Liver (tissue), 9 donors: ENCODE results near the gene GLI3. TPM values are rescaled to one million over a fixed set of nuclear protein-coding genes. Genes with fewer than 3 reads are reported as not detected.
A peak's percentile ranks its signal among the peaks of the same experiment; 100 is the strongest.

Source experiments
- DNase-seq: peaks from one replicate; pipeline ENCODE4 v3.0.0-alpha.2; 2017; ENCODE audit warnings: low spot score
- H3K27ac ChIP-seq, 2 donors: one replicate each; pipeline ENCODE4 v1.7.0; 2013; ENCODE audit warnings: inconsistent platforms in 2 of 2, low read length in 2 of 2, control low read depth in 1 of 2, low read depth in 1 of 2, mild to moderate bottlenecking in 1 of 2
- H3K27me3 ChIP-seq, 4 donors: one replicate each; pipeline versions ENCODE4 v1.6.1 to v1.7.0; 2013; ENCODE audit warnings: low read length in 3 of 4, inconsistent platforms in 1 of 4, mild to moderate bottlenecking in 1 of 4, moderate library complexity in 1 of 4; ENCODE audit not compliant: control insufficient read depth in 4 of 4, insufficient read depth in 4 of 4
- H3K36me3 ChIP-seq, 4 donors: one replicate each; pipeline versions ENCODE4 v1.6.1 to v1.7.0; 2013; ENCODE audit warnings: low read length in 3 of 4, mild to moderate bottlenecking in 3 of 4, low read depth in 1 of 4, moderate library complexity in 1 of 4; ENCODE audit not compliant: control insufficient read depth in 4 of 4, insufficient read depth in 3 of 4
- H3K4me1 ChIP-seq, 4 donors: one replicate each; pipeline versions ENCODE4 v1.6.1 to v1.7.0; 2013; ENCODE audit warnings: low read length in 3 of 4, mild to moderate bottlenecking in 3 of 4, moderate library complexity in 1 of 4; ENCODE audit not compliant: control insufficient read depth in 4 of 4, insufficient read depth in 4 of 4
- H3K4me3 ChIP-seq, 3 donors: one replicate each; pipeline versions ENCODE4 v1.6.1 to v1.7.0; 2013; ENCODE audit warnings: low read length in 3 of 3, control low read depth in 1 of 3, low read depth in 1 of 3, mild to moderate bottlenecking in 1 of 3
- H3K9ac ChIP-seq, 2 donors: one replicate each; pipeline ENCODE4 v1.7.0; 2013; ENCODE audit warnings: low read length in 2 of 2, mild to moderate bottlenecking in 2 of 2, moderate library complexity in 2 of 2, control low read depth in 1 of 2, low read depth in 1 of 2
- H3K9me3 ChIP-seq, 4 donors: one replicate each; pipeline versions ENCODE4 v1.6.1 to v1.7.0; 2013; ENCODE audit warnings: low read length in 3 of 4; ENCODE audit not compliant: control insufficient read depth in 4 of 4
- ATF3 ChIP-seq: IDR thresholded peaks from 2 replicates; pipeline ENCODE4 v1.6.1; 2016; ENCODE audit warnings: antibody characterized with exemption
- CTCF ChIP-seq: fragments of 150-350 bp; IDR thresholded peaks from 2 replicates; pipeline ENCODE4 v1.5.1; 2017; ENCODE audit warnings: improper control_type of control experiment, low read depth, low read length; ENCODE audit not compliant: missing input control
- HNF4A ChIP-seq, 2 donors: conservative IDR thresholded peaks; 2 replicates each; pipeline ENCODE4 v1.6.1; 2016; ENCODE audit warnings: antibody characterized with exemption in 2 of 2, mild to moderate bottlenecking in 2 of 2
- NR2F2 ChIP-seq: IDR thresholded peaks from 2 replicates; pipeline ENCODE4 v1.6.1; 2016; ENCODE audit warnings: antibody characterized with exemption
- RAD21 ChIP-seq, 2 donors: IDR thresholded peaks; 2 replicates each; pipeline ENCODE4 v1.6.1; 2016; ENCODE audit warnings: antibody characterized with exemption in 2 of 2, mild to moderate bottlenecking in 2 of 2
- RXRA ChIP-seq, 2 donors: IDR thresholded peaks; 2 replicates each; pipeline ENCODE4 v1.6.1; 2017 to 2018; ENCODE audit warnings: antibody characterized with exemption in 2 of 2, mild to moderate bottlenecking in 1 of 2
- SP1 ChIP-seq: IDR thresholded peaks from 2 replicates; pipeline ENCODE4 v1.6.1; 2018; ENCODE audit warnings: antibody characterized with exemption, mild to moderate bottlenecking
- TAF1 ChIP-seq: conservative IDR thresholded peaks from 2 replicates; pipeline ENCODE4 v1.6.1; 2016; ENCODE audit warnings: antibody characterized with exemption, mild to moderate bottlenecking
- YY1 ChIP-seq: IDR thresholded peaks from 2 replicates; pipeline ENCODE4 v1.6.1; 2016; ENCODE audit warnings: antibody characterized with exemption, mild to moderate bottlenecking
- WGBS: extraction: QIAGEN DNeasy Blood & Tissue Kit; methylation state at CpG from one replicate; pipeline ENCODE4 v1.1.7; 2013; 5-methylcytosine and 5-hydroxymethylcytosine counted together
- polyA plus RNA-seq, 2 donors: library from polyadenylated mRNA; stranded (reverse) in 1 of 2; unstranded in 1 of 2; fragments of 200-250 nt in 1 of 2; fragments of >200 nt in 1 of 2; fragmentation: Nextera tagmentation in 1 of 2; extraction: Ambion mirVana in 1 of 2; gene quantifications; one replicate each; pipeline versions ENCODE4 v1.2.1 to v1.2.3, GENCODE V29; 2013 to 2015
- total RNA-seq, 2 donors: library from RNA; depleted of rRNA; stranded (reverse); fragments of >200 nt; gene quantifications; one replicate each; pipeline ENCODE4 v1.2.3, GENCODE V29; 2014
- TF ChIP-seq, protein P1 (sequence below): IDR thresholded peaks from 2 replicates; pipeline ENCODE4 v1.6.1; 2016; ENCODE audit warnings: antibody characterized with exemption, mild to moderate bottlenecking
- donor health status: healthy.
- donor health status: healthy.
- donor health status: healthy.
- donor health status: healthy.
- donor health status: healthy.

The GLI3 gene
- total and polyA plus RNA-seq, 4 donors = 0.09 to 0.42 (median 0.26) TPM

- DNase-seq = no peak
- H3K4me1 ChIP-seq = no peaks in the 10 kb centered on the region
- no peak overlapping the region for H3K9ac ChIP-seq
- no peaks in the 10 kb centered on the region for H3K27me3 ChIP-seq
- H3K27ac ChIP-seq = no peak overlapping the region
- TF ChIP-seq, protein P1, sequence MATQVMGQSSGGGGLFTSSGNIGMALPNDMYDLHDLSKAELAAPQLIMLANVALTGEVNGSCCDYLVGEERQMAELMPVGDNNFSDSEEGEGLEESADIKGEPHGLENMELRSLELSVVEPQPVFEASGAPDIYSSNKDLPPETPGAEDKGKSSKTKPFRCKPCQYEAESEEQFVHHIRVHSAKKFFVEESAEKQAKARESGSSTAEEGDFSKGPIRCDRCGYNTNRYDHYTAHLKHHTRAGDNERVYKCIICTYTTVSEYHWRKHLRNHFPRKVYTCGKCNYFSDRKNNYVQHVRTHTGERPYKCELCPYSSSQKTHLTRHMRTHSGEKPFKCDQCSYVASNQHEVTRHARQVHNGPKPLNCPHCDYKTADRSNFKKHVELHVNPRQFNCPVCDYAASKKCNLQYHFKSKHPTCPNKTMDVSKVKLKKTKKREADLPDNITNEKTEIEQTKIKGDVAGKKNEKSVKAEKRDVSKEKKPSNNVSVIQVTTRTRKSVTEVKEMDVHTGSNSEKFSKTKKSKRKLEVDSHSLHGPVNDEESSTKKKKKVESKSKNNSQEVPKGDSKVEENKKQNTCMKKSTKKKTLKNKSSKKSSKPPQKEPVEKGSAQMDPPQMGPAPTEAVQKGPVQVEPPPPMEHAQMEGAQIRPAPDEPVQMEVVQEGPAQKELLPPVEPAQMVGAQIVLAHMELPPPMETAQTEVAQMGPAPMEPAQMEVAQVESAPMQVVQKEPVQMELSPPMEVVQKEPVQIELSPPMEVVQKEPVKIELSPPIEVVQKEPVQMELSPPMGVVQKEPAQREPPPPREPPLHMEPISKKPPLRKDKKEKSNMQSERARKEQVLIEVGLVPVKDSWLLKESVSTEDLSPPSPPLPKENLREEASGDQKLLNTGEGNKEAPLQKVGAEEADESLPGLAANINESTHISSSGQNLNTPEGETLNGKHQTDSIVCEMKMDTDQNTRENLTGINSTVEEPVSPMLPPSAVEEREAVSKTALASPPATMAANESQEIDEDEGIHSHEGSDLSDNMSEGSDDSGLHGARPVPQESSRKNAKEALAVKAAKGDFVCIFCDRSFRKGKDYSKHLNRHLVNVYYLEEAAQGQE = no peak
- no peak for TF ChIP-seq TAF1
- TF ChIP-seq RXRA (IDR thresholded peaks at IDR 0.05) = no peak
- H3K9me3 ChIP-seq = peaks cover 4 to 10% (median 6%) of the 10 kb centered on the region in 4 donors
- H3K36me3 ChIP-seq = no peaks in the 10 kb centered on the region
- H3K4me3 ChIP-seq = no peak overlapping the region
- WGBS = 89% methylated on average over 3 of the region's 3 CpGs
These were observed 220.5 kb downstream of the GLI3 start for GRCh38 chr7:42016517-42016916.

GRCh38 chr7:42014625-42015618 lies 222.1 kb downstream of the GLI3 start:
- H3K27me3 ChIP-seq = no peaks in the 10 kb centered on the region
- no peak overlapping the region for H3K27ac ChIP-seq
- DNase-seq = peak; percentile 39
- no peaks in the 10 kb centered on the region for H3K4me1 ChIP-seq
- H3K36me3 ChIP-seq = no peaks in the 10 kb centered on the region
- 47% methylated on average over 9 of the region's 9 CpGs for WGBS
- TF ChIP-seq RAD21 (IDR thresholded peaks at IDR 0.05) = peak; percentile 49 to 61
- TF ChIP-seq CTCF = peak; percentile 43
- no peak for TF ChIP-seq SP1
- no peak overlapping the region for H3K4me3 ChIP-seq
- H3K9ac ChIP-seq = no peak overlapping the region
- peaks cover 4 to 10% (median 6%) of the 10 kb centered on the region in 4 donors for H3K9me3 ChIP-seq

GRCh38 chr7:42012786-42013360 lies 224.1 kb downstream of the GLI3 start:
- TF ChIP-seq RXRA (IDR thresholded peaks at IDR 0.05) (no peak), NR2F2 (no peak), ATF3 (no peak), YY1 (no peak), CTCF (no peak), HNF4A (conservative IDR thresholded peaks at IDR 0.05) (no peak), SP1 (no peak), RAD21 (IDR thresholded peaks at IDR 0.05) (no peak)
- H3K9ac ChIP-seq = no peak overlapping the region
- WGBS = 78% methylated on average over 5 of the region's 5 CpGs
- H3K27me3 ChIP-seq = no peaks in the 10 kb centered on the region
- DNase-seq = no peak
- no peaks in the 10 kb centered on the region for H3K4me1 ChIP-seq
- H3K9me3 ChIP-seq = peaks cover 4 to 10% (median 6%) of the 10 kb centered on the region in 4 donors
- no peak overlapping the region for H3K27ac ChIP-seq
- H3K36me3 ChIP-seq = no peaks in the 10 kb centered on the region
- no peak overlapping the region for H3K4me3 ChIP-seq
